Glutamatergic neuron (in vitro differentiated cells): ENCODE results near the gene DUOX2. TPM values are rescaled to one million over a fixed set of nuclear protein-coding genes. Genes with fewer than 3 reads are reported as not detected.

ENCODE experiments used
- DNase-seq: peaks from one replicate; pipeline ENCODE4 v3.0.0; 2022
- H3K27ac Mint-ChIP-seq: one replicate; pipeline ENCODE4 v1.8.0; 2020; ENCODE audit warnings: mild to moderate bottlenecking, mixed read lengths, inconsistent platforms; ENCODE audit not compliant: unreplicated experiment
- H3K27me3 Mint-ChIP-seq: one replicate; pipeline ENCODE4 v1.8.0; 2020; ENCODE audit warnings: mild to moderate bottlenecking, moderate library complexity, mixed read lengths, inconsistent platforms; ENCODE audit not compliant: unreplicated experiment
- H3K36me3 Mint-ChIP-seq: one replicate; pipeline ENCODE4 v1.8.0; 2020; ENCODE audit warnings: mild to moderate bottlenecking, mixed read lengths, inconsistent platforms; ENCODE audit not compliant: unreplicated experiment
- H3K4me1 Mint-ChIP-seq: one replicate; pipeline ENCODE4 v1.8.0; 2020; ENCODE audit warnings: mild to moderate bottlenecking, low read depth, mixed read lengths, inconsistent platforms; ENCODE audit not compliant: unreplicated experiment
- H3K4me3 Mint-ChIP-seq: one replicate; pipeline ENCODE4 v1.8.0; 2020; ENCODE audit warnings: mild to moderate bottlenecking, mixed read lengths, inconsistent platforms; ENCODE audit not compliant: unreplicated experiment
- H3K9me3 Mint-ChIP-seq: one replicate; pipeline ENCODE4 v1.8.0; 2020; ENCODE audit warnings: mild to moderate bottlenecking, moderate library complexity, mixed read lengths, inconsistent platforms; ENCODE audit not compliant: unreplicated experiment
- total RNA-seq: library from RNA; stranded (reverse); fragmentation: NEBNext Ultra II Directional; extraction: Animal tissue kit (Norgen Biotek cat#: 25700); gene quantifications from one replicate; pipeline ENCODE4 v1.2.1, GENCODE V29; 2021; ENCODE audit not compliant: unreplicated experiment
- TF ChIP-seq, protein P1 (sequence below): fragments of 200-600 bp; sonication (generic); IDR thresholded peaks from one replicate; pipeline ENCODE4 v1.5.0; 2021; ENCODE audit not compliant: partially characterized antibody, unreplicated experiment

Gene DUOX2
- total RNA-seq, 1 donor from 2014 or later, result not detected

DNA sequence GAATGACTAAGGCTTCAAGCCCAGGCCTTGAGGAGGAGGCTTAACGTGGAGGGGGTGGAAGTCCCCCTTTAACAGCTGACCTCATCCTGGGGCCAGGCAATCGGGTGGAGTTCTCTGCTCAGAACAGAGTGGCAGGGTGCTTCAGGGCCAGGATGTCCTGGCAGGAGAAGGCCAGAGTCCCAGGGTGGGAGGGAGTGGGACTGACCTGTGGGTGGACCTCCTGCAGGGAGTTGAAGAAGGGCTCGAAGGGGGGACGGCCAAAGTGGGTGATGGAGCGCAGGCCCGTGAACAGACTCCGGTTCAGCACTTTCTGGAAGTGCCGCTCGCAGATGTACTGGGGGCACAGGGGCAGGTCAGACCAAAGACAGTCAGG, 19.6 kb downstream of the DUOX2 start:
- peaks cover 9% of the 10 kb centered on the region for H3K36me3 Mint-ChIP-seq
- no peak for DNase-seq
- TF ChIP-seq, protein P1, sequence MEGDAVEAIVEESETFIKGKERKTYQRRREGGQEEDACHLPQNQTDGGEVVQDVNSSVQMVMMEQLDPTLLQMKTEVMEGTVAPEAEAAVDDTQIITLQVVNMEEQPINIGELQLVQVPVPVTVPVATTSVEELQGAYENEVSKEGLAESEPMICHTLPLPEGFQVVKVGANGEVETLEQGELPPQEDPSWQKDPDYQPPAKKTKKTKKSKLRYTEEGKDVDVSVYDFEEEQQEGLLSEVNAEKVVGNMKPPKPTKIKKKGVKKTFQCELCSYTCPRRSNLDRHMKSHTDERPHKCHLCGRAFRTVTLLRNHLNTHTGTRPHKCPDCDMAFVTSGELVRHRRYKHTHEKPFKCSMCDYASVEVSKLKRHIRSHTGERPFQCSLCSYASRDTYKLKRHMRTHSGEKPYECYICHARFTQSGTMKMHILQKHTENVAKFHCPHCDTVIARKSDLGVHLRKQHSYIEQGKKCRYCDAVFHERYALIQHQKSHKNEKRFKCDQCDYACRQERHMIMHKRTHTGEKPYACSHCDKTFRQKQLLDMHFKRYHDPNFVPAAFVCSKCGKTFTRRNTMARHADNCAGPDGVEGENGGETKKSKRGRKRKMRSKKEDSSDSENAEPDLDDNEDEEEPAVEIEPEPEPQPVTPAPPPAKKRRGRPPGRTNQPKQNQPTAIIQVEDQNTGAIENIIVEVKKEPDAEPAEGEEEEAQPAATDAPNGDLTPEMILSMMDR, result no peak
- H3K4me1 Mint-ChIP-seq, result no peaks in the 10 kb centered on the region
- H3K9me3 Mint-ChIP-seq, result peaks cover 2% of the 10 kb centered on the region
- no peak overlapping the region for H3K4me3 Mint-ChIP-seq
- no peak overlapping the region for H3K27ac Mint-ChIP-seq
- peaks cover 3% of the 10 kb centered on the region for H3K27me3 Mint-ChIP-seq

DNA sequence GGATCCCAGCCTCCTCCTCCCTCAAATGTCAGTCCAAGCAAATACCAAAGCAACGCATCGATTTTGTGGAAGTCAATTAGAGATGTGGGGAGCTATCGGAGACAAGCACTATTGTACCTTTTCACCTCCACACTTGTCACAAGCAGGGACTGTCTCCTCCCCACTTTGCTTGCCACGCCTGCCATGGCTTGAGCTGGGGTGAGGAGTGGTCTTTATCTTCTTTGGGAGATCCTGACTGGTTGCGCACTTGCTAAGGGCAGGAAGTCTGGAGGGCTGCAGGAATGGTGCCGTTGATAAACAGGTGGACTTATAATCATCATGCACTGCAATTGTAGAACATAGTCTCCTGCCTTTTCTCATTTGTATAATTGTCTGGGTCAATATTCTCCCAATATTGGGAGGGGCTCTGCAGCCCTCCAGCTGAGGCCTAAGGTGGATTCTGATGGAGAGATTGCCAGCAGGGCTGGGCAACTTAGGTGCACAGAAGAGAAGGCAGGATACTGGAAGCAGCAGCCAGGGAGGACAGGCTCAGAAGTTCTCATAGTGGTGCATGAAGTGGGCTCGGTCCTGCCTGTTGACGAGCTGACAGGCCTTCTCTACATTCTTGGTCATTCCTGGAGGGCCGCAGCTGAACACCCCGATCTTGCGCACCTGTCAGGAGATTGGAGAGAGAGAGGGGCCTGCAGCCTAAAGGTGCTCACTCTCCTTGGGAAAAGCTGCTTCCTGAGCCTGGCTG, 20.2 kb downstream of the DUOX2 start:
- H3K27me3 Mint-ChIP-seq, result peaks cover 3% of the 10 kb centered on the region
- no peak for DNase-seq
- peaks cover 2% of the 10 kb centered on the region for H3K9me3 Mint-ChIP-seq
- no peaks in the 10 kb centered on the region for H3K4me1 Mint-ChIP-seq
- H3K4me3 Mint-ChIP-seq, result no peak overlapping the region
- peaks cover 9% of the 10 kb centered on the region for H3K36me3 Mint-ChIP-seq
- H3K27ac Mint-ChIP-seq, result no peak overlapping the region
- TF ChIP-seq, protein P1, result no peak

DNA sequence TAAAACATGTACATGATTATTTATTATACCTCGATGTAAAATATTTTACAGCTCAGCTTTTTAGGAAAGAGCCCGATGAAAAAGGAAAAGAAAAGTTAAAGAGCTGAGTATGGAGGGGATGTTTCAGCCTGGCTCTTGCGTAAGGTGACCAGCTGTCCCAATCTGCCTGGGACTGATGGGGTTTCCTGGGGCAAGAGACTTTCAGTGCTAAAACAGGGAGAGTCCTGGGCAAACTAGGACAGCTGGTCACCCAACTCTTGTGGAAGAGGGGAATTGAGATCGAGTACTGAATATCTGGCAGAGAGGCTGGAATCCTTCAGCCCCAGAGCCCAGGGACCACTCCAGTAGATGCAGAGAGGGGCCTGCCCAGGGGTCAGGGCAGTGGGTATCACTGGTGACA, 21.0 kb downstream of the DUOX2 start:
- Mint-ChIP-seq H3K4me1 (no peaks in the 10 kb centered on the region), H3K27ac (no peak overlapping the region), H3K27me3 (peaks cover 3% of the 10 kb centered on the region), H3K36me3 (peaks cover 9% of the 10 kb centered on the region), H3K9me3 (peaks cover 2% of the 10 kb centered on the region), H3K4me3 (no peak overlapping the region)
- no peak for DNase-seq
- TF ChIP-seq, protein P1, result no peak

DNA sequence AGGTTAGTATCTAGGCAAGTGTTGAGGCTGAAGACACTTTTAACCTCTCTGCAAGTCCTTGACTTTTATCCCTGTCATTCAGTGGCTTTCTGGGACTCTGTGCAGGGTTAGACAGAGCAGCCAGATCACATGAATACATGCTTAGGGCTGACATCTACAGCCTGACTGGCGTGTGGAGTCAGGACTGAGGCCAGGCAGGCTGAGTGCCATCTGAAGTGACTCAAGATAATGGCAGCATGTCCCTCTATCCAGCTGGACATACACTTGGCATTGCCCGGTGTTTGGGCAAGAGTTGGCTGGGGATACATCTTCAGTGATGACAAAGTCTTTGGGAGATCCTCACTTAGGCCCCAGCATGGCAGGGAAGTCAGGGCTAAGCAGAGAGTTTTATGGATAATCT, 22.4 kb downstream of the DUOX2 start:
- H3K27me3 Mint-ChIP-seq, result peaks cover 6% of the 10 kb centered on the region
- H3K4me1 Mint-ChIP-seq, result no peaks in the 10 kb centered on the region
- H3K9me3 Mint-ChIP-seq, result peaks cover 2% of the 10 kb centered on the region
- no peak overlapping the region for H3K4me3 Mint-ChIP-seq
- DNase-seq, result no peak
- peaks cover 9% of the 10 kb centered on the region for H3K36me3 Mint-ChIP-seq
- H3K27ac Mint-ChIP-seq, result no peak overlapping the region
- TF ChIP-seq, protein P1, result no peak

DNA sequence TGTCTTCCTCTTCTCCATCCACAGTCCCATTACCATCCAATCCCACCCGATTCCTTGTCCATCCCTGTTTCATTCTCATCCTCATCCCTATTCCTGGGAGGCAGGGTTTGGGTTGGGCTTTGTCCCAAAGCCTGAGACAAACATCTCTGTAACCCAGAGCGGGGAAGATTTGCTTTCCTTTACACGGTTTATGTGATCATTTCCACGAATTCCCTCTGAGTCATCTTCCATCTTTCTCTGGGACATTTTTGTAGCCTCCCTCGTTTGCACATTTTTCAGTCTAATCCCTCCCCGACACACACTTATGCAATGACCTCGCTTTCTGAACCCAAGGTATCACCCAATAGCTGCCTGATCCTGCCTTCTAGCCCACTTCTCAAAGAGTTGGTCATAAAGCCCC, 22.8 kb downstream of the DUOX2 start:
- Mint-ChIP-seq H3K4me3 (no peak overlapping the region), H3K36me3 (peaks cover 9% of the 10 kb centered on the region), H3K27ac (no peak overlapping the region), H3K27me3 (peaks cover 3% of the 10 kb centered on the region), H3K9me3 (peaks cover 2% of the 10 kb centered on the region), H3K4me1 (no peaks in the 10 kb centered on the region)
- no peak for DNase-seq
- TF ChIP-seq, protein P1, result no peak
